HG03159 (cell line): ENCODE data around the gene CX3CR1.
A peak's percentile ranks its signal among the peaks of the same experiment; 100 is the strongest.

Experiments used
- ATAC-seq: cut with Tn5 transposase; IDR thresholded peaks from one replicate; pipeline ENCODE4 v1.9.1; 2021; ENCODE audit warnings: mild to moderate bottlenecking, moderate library complexity; ENCODE audit not compliant: unreplicated experiment

CX3CR1 gene

DNA sequence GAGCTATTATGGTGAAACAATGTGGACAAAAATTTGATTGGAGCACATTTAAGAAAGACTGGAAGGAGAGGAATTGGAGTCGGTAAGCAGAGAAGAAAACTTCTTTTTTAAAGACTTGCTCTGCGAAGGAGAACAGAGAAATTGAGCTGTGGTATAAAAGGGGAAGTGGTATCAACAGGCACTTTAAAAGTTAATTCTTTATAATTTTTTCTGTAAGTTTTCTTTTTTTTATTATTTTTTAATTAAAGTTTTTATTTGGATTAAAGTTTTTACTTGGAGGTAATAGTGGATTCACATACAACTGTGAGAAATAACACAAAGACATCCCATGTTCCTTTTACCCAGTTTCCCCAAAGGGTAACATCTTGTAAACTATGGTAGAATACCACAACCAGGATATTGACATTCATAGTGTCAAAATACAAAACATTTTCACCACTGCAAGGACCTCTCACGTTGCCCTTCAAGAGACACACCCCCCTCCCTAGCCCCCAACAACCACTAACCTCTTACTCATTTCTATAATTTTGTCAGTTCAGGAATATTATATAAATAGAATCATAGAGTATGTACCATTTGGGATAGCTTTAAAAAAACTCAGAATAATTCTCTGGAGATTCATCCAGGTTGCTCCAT lies 53.6 kb downstream of the CX3CR1 start:
- ATAC-seq = peak; percentile 70

DNA sequence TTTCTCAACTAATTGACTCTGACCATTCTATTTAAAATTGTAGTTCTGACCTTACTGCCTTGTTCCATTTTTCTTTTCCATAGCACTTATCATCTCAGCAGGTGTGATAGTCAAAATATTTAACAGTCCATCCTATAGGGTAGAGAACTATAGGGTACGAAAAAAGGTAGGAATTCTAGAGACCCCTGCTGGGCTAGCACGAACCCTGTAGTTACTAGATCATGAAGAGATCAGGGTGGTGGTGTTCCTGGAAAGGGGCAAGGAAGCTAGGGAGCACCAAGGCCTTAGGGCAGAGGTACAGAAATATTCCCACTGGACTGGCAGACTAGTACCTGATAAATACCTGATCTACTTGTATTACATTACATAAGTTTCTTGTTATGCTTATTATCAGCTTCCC lies 55.5 kb downstream of the CX3CR1 start:
- no peak for ATAC-seq

DNA sequence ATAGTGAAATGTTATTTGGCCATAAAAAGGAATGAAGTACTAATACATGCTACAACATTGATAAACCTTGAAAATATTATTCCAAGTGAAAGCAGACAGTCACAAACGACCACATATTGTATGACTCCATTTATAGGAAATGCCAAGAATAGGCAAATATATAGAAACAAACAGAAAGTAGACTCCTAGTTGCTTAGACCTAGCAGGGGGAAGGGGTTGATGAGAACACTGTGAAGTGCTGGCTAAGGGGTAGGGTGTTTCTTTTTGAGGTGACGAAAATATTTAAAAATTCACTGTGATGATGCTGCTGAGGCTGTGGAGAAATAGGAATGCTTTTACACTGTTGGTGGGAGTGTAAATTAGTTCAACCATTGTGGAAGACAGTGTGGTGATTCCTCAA lies 56.9 kb downstream of the CX3CR1 start:
- no peak for ATAC-seq

DNA sequence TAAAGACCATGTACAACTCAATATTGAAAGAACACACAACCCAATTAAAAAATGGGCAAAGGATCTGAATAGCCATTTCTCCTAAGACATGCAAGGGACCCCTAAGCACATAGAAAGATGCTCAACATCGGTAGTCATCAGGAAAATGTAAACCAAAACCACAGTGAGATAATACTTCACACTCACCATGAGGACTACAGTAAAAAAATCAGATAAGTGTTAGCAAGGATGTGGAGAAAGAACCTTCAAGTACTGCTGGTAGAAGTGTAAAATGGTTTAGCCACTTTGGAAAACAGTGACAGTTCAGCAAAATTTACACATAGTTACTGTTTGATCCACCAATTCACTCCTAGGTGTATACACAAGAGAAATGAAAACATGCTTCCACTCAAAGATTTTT lies 57.4 kb downstream of the CX3CR1 start:
- ATAC-seq = no peak

DNA sequence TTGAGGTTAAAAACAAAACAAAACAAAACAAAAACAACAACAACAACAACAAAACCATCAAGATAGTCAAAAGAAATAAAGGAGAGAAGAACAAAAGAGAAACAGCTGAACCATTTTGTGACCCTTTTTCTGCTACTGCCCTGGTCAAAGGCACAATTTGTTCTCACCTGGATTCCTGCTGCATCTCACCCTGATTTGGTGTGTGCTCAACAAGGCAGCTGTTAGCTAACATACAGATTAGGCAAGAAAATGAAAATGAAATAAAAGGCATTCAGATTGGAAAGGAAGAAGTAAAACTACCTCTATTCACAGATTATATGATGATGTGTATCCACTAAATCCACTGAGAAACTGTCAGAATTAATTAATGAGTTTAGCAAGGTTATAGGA lies 58.7 kb downstream of the CX3CR1 start:
- no peak for ATAC-seq

DNA sequence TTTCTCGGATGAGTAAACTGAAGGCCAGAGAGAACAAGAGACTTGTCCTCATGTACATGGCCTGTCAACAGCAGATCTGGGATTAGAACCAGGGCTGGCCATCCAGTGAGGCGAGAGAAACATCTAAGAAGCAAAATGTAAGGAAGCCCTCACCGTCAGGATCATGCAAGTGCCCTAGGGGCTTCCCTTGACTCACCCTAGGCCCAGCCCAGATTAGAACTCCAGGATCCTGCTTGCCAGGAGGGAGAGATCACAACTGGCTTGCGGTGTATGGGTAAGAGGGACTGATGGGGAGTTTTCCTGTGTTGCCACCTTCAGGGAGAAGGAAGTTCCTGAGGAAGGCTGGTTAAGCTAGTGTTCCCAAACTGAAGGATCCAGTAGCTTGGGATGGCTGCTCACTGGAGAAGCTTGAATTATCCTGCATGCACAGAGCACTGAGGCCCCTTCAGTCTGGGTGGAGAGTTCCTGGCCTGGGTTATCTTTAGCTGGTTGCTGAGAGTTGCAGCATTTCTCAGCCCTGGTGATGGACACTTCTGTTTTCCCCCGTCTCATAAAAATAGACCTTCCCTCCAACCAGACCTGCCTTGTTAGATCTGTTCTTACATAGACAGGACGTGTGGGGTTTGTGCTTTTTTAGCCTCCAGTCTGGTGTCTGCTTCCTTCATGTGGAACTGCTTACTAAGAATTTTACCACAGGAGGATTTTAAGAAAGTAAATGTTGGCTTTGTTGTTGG lies 59.3 kb downstream of the CX3CR1 start:
- no peak for ATAC-seq

DNA sequence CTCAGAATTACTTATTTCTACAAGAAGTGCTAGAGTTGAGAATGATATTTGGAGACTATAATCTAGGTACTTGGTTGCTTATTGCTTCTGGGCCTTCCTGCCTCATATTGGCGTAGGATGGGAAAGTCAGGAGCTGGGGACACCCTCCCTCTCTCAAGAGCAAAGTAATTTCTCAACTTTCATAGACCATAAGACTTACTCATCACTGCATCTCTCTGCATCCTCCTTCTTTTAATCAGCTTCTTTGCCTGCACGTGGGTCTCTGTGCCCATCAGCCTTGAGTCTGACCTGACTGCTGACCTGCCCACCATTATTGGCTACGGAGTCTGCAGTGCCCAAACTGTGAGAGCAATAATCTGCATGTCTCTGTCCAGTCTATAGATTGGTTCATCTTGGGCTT lies 60.1 kb downstream of the CX3CR1 start:
- ATAC-seq = no peak

DNA sequence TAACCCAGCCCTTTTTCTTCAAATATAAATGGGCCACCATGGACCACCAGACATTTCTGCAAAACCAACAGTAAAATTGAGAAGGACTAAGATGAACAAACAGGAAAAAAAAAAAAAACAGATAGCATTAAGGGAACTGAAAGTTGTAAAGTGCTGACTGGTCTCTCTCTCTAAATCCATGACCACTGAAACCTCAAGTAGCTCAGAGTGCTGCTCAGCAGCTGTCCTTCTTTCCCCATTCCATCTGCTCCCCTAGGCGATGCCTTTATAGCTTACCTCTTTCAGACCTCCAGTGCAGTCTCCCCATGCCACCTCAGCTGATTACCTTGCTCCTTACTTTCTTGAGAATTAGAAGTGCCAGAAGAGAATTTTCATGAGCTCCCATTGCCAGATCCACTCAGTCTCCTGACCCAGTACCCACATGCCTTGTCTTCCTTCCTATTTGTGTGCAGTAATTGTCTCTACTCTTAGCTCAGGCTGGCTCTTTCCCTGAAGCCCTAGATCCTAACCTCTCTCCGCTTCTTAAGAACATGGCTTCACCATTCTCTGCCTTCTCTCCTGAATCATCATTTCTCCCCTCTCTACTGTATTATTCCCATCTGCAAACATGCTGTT lies 63.6 kb downstream of the CX3CR1 start:
- peak; percentile 94 for ATAC-seq

DNA sequence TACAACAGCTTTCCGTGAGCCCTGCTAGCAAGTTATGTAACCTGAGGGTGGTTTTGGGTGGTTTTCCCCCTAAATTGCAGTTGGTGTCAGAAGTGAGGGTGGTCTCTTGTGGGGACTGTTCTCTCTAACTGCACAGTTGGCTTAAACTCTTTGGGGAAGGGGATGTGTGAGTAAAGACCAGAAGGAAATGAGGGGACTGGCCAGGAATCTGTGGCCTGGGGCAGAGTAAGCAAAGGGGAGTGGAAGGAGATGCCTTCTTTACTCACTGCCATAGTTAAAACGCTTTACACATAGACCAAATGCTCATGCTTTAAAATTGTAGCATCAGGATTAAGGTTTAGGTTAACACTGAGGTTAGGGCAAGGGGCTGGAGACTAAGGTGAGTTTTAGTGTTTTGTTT lies 66.2 kb downstream of the CX3CR1 start:
- no peak for ATAC-seq
